ENCODE data around the gene PTPRJ. TPM values are rescaled to one million over a fixed set of nuclear protein-coding genes. Genes with fewer than 3 reads are reported as not detected.

The PTPRJ gene
- total RNA-seq, 1 experiment from 2014 or later = 0.30 TPM

DNA sequence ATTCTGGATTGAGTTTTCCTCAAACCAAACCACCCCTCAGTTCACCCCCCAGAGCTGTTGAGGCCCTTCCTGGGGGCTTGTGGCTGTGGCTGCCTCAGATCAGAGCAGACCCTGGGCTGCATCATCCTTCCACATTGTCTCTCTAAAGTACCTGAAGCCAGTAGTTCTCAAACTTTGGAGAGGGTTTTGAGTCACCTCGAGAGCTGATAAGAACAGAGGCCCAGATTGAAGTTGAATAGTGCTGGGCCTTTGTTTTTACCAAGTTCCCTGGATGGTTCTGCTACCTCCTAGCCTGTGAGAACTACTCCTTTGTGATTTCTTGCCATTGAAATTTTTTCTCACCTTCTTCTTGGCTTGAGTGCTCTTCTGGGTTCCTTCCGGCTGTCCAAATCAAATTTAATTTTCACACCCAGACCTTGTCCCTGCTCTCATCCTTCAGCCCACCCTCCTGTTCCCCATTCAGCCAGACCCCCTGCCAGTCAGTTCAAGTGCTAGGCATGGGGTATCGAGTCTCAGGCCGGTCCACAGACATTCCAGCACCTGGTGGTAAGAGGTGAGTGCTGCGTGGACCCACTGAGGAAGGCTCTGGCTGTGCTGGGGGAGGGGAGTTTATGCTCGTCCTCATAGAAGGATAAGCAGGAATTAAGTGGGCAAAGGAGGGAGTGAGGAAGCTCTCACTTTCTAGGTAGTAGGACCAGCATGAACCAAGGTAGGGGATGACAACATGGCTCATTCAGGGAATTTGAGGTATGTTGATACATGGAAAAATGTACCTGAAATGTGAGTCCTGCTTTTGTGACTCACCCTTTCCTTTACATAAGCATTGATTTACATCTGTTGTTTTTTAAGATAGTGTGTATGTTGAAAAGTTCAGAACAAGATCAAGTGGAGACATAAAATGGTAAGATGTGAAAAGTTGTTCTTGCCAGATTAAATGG, 116.5 kb downstream of the PTPRJ start:
- peaks cover 5% of the 10 kb centered on the region for H3K4me1 Mint-ChIP-seq (ENCODE audit: insufficient read depth, unreplicated experiment)
- H3K4me3 Mint-ChIP-seq (ENCODE audit: unreplicated experiment) = no peak overlapping the region
- intact Hi-C loops (cut with micrococcal nuclease) = no loop called here
- peak; percentile 33 for DNase-seq (ENCODE audit: unreplicated experiment)
- TF ChIP-seq, protein P1, sequence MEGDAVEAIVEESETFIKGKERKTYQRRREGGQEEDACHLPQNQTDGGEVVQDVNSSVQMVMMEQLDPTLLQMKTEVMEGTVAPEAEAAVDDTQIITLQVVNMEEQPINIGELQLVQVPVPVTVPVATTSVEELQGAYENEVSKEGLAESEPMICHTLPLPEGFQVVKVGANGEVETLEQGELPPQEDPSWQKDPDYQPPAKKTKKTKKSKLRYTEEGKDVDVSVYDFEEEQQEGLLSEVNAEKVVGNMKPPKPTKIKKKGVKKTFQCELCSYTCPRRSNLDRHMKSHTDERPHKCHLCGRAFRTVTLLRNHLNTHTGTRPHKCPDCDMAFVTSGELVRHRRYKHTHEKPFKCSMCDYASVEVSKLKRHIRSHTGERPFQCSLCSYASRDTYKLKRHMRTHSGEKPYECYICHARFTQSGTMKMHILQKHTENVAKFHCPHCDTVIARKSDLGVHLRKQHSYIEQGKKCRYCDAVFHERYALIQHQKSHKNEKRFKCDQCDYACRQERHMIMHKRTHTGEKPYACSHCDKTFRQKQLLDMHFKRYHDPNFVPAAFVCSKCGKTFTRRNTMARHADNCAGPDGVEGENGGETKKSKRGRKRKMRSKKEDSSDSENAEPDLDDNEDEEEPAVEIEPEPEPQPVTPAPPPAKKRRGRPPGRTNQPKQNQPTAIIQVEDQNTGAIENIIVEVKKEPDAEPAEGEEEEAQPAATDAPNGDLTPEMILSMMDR (IDR thresholded peaks at IDR 0.05; ENCODE audit: unreplicated experiment) = no peak
- no peaks in the 10 kb centered on the region for H3K9me3 Mint-ChIP-seq (ENCODE audit: unreplicated experiment)
- ChIA-PET POLR2A (interaction anchor here (1.3 kb wide), 1 partner anchor 150 kb away, joined by 3 read pairs; no protein-coding TSS in a partner anchor), CTCF (interaction anchor here (0.5 to 5.0 kb wide), 6 partner anchors 13 to 1016 kb away, joined by 3 to 37 read pairs (median 3); no protein-coding TSS in a partner anchor)
- no peak overlapping the region for H3K27ac Mint-ChIP-seq (ENCODE audit: low read depth, unreplicated experiment)
- H3K27me3 Mint-ChIP-seq (ENCODE audit: insufficient read depth, unreplicated experiment) = peaks cover 16% of the 10 kb centered on the region
- no TSS peak for BruUV-seq (replicated peaks)
- H3K36me3 Mint-ChIP-seq (ENCODE audit: insufficient read depth, unreplicated experiment) = no peaks in the 10 kb centered on the region

DNA sequence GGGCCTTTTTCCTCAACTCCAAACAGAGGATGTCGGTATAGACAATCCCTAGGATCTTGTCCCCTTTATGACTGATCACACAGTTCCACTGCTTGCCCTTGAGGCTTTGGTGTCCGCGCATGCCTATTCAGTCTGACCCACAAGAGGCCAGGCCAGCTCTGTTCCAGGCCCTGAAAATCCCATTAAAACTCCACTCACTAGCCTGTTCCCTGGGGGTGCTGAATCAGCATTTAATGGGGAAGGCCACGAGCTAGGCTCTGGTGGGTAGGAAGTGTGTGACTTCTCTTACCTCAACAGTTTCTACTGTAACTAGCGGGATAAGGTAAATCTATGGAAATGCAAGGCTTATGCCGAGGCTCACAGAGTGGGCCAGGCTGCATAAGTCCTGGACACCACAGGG, 117.7 kb downstream of the PTPRJ start:
- H3K36me3 Mint-ChIP-seq (ENCODE audit: insufficient read depth, unreplicated experiment) = no peaks in the 10 kb centered on the region
- DNase-seq (ENCODE audit: unreplicated experiment) = no peak
- H3K4me3 Mint-ChIP-seq (ENCODE audit: unreplicated experiment) = no peak overlapping the region
- ChIA-PET POLR2A (no interaction called here), CTCF (interaction anchor here (0.8 to 5.0 kb wide), 3 partner anchors 11 to 163 kb away, joined by 3 to 37 read pairs (median 3); no protein-coding TSS in a partner anchor)
- no TSS peak for BruUV-seq (replicated peaks)
- intact Hi-C loops (cut with micrococcal nuclease) = no loop called here
- peaks cover 16% of the 10 kb centered on the region for H3K27me3 Mint-ChIP-seq (ENCODE audit: insufficient read depth, unreplicated experiment)
- no peaks in the 10 kb centered on the region for H3K9me3 Mint-ChIP-seq (ENCODE audit: unreplicated experiment)
- no peak overlapping the region for H3K27ac Mint-ChIP-seq (ENCODE audit: low read depth, unreplicated experiment)
- TF ChIP-seq, protein P1 (IDR thresholded peaks at IDR 0.05; ENCODE audit: unreplicated experiment) = no peak
- peaks cover 5% of the 10 kb centered on the region for H3K4me1 Mint-ChIP-seq (ENCODE audit: insufficient read depth, unreplicated experiment)

DNA sequence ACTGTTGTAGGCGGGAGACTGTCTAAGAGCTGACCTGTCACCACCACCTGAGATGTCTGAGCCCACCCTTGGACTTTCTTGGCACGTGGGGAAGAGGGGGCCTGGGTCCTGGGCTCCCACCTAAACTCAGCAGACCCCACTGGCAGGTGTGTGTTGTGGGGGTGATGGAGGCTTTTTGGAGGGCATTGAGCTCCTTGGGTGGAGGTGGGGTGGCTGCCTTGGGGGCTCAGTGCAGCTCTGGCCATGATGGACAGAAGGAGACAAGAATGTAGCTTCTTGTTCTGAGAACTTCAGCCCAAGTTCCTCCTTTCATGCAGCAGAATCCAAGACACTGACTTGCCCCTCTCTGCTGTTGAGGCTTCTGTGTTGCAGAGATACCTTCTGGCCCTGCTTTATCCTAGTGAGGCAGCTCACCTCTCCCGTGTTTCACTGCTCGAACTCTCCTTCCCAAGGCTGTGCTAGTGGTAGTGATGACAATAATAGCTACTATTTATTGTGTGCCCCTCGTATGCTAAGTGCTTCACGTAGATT, 119.6 kb downstream of the PTPRJ start:
- BruUV-seq (replicated peaks) = no TSS peak
- Mint-ChIP-seq H3K36me3 (ENCODE audit: insufficient read depth, unreplicated experiment) (no peaks in the 10 kb centered on the region), H3K27me3 (ENCODE audit: insufficient read depth, unreplicated experiment) (peaks cover 7% of the 10 kb centered on the region), H3K27ac (ENCODE audit: low read depth, unreplicated experiment) (no peak overlapping the region), H3K4me3 (ENCODE audit: unreplicated experiment) (no peak overlapping the region), H3K4me1 (ENCODE audit: insufficient read depth, unreplicated experiment) (peaks cover 5% of the 10 kb centered on the region), H3K9me3 (ENCODE audit: unreplicated experiment) (no peaks in the 10 kb centered on the region)
- CTCF ChIA-PET = interaction anchor here (0.6 to 5.0 kb wide), 5 partner anchors 9 to 932 kb away, joined by 3 to 37 read pairs (median 5); no protein-coding TSS in a partner anchor
- TF ChIP-seq, protein P1 (IDR thresholded peaks at IDR 0.05; ENCODE audit: unreplicated experiment) = no peak
- no peak for DNase-seq (ENCODE audit: unreplicated experiment)
- intact Hi-C loops (cut with micrococcal nuclease) = no loop called here
- POLR2A ChIA-PET = no interaction called here

DNA sequence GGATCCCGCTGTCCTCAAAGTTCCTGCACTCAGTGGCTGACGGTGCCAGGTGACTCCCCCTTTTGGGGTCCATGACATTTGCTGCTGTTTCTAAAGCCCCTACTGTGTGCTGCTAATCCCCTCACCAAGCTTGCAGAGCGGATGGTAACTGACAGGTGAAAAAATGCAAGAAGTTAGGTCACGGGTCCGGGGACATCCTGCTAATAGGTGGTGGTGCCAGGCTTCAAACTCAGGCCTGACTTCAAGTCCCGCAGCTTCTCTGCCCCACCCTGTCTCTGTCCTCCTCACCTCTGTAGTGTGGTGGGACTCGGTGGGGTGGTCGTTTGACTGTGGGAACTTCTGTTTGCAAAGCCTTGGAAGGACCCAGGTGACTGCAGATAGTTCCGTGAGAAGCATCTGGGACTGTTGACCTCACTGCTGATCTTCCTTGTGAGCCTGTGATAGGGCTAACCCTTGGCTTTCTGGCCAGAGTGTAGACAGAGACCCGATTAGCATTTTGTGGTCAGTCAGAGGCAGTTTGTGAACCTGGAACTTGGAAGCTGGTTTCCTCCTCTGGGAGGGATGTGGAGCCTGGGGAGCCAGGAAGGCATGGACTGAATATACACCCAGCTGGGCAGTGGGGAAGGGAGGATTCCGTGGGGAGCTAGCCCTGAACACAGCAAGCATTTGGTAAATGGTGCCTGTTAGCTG, 120.8 kb downstream of the PTPRJ start:
- POLR2A ChIA-PET = no interaction called here
- intact Hi-C loops (cut with micrococcal nuclease) = no loop called here

More for the DNA sequence above, 120.8 kb downstream of the PTPRJ start:
- H3K27me3 Mint-ChIP-seq (ENCODE audit: insufficient read depth, unreplicated experiment) = no peaks in the 10 kb centered on the region
- H3K9me3 Mint-ChIP-seq (ENCODE audit: unreplicated experiment) = no peaks in the 10 kb centered on the region
- no peak for DNase-seq (ENCODE audit: unreplicated experiment)
- CTCF ChIA-PET = interaction anchor here (0.5 to 5.0 kb wide), 6 partner anchors 8 to 317 kb away, joined by 3 to 37 read pairs (median 4); no protein-coding TSS in a partner anchor
- TF ChIP-seq, protein P1 (IDR thresholded peaks at IDR 0.05; ENCODE audit: unreplicated experiment) = no peak
- H3K4me1 Mint-ChIP-seq (ENCODE audit: insufficient read depth, unreplicated experiment) = peaks cover 5% of the 10 kb centered on the region
- H3K4me3 Mint-ChIP-seq (ENCODE audit: unreplicated experiment) = no peak overlapping the region
- H3K27ac Mint-ChIP-seq (ENCODE audit: low read depth, unreplicated experiment) = no peak overlapping the region
- no peaks in the 10 kb centered on the region for H3K36me3 Mint-ChIP-seq (ENCODE audit: insufficient read depth, unreplicated experiment)
- BruUV-seq (replicated peaks) = no TSS peak

Measured in MCF 10A (cell line).